HL-60 (cell line): ENCODE results near the gene BIRC7.

Experiments used
- DNase-seq, 2 experiments: peaks; one replicate each; pipeline ENCODE4 v3.0.0-alpha.2; 2010 to 2020; ENCODE audit warnings: low read depth in 1 of 2, low spot score in 1 of 2
- H3K27ac ChIP-seq: fragments of 250-450 bp; sonication (Bioruptor Pico); replicated peaks from 2 replicates; pipeline ENCODE4 v1.5.1; 2020; ENCODE audit warnings: mild to moderate bottlenecking, moderate library complexity
- H3K27me3 ChIP-seq: fragments of 250-450 bp; sonication (Bioruptor Pico); 2 replicates; pipeline ENCODE4 v1.5.1; 2021; ENCODE audit warnings: mild to moderate bottlenecking, moderate library complexity; ENCODE audit not compliant: insufficient read depth, poor library complexity, severe bottlenecking
- H3K4me3 ChIP-seq: replicated peaks from 2 replicates; pipeline ENCODE4 v1.5.1; 2011; ENCODE audit warnings: mild to moderate bottlenecking, control low read depth, low read length; ENCODE audit not compliant: insufficient read depth
- CTCF ChIP-seq: IDR thresholded peaks from one replicate; pipeline ENCODE4 v1.5.1; 2011; ENCODE audit warnings: low read length, control low read depth, inconsistent platforms; ENCODE audit not compliant: insufficient read depth
- GABPA ChIP-seq: IDR thresholded peaks from 2 replicates; pipeline ENCODE4 v1.6.1; 2012; ENCODE audit warnings: low read depth
- POLR2AphosphoS5 ChIP-seq: IDR thresholded peaks from 2 replicates; pipeline ENCODE4 v1.6.1; 2012; ENCODE audit warnings: low read depth
- SPI1 ChIP-seq: IDR thresholded peaks from 2 replicates; pipeline ENCODE4 v1.6.1; 2012; ENCODE audit warnings: low read depth, mild to moderate bottlenecking, borderline replicate concordance
- TF ChIP-seq, protein P1 (sequence below): IDR thresholded peaks from 2 replicates; pipeline ENCODE4 v1.6.1; 2012; ENCODE audit warnings: low read depth; ENCODE audit not compliant: insufficient replicate concordance

Gene BIRC7

DNA sequence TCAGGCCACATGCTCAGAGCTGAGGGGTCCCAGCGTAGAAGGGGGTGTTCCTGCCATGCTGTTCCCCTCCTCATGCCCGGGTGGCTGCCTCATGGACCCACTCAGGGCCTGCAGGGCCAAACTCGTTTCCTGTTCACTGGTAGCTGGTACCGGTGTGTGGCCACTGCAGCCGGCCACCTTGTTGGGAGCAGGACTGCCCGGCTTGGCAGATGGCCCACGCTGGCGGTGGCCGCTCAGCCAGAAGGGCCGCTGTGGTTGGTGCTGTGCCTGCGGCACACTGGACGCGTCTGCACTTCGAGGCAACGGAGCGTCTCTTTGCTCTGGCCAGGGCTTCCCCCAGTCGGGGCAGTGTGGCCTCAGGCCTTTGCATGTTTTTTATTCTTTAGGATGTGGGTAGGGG, 47.2 kb downstream of the BIRC7 start:
- Histone ChIP-seq H3K27me3 (no peaks in the 10 kb centered on the region), H3K27ac (no peak overlapping the region), H3K4me3 (no peak overlapping the region)
- DNase-seq, result no peak
- no peak for TF ChIP-seq POLR2AphosphoS5
- TF ChIP-seq CTCF, result no peak
- TF ChIP-seq, protein P1, sequence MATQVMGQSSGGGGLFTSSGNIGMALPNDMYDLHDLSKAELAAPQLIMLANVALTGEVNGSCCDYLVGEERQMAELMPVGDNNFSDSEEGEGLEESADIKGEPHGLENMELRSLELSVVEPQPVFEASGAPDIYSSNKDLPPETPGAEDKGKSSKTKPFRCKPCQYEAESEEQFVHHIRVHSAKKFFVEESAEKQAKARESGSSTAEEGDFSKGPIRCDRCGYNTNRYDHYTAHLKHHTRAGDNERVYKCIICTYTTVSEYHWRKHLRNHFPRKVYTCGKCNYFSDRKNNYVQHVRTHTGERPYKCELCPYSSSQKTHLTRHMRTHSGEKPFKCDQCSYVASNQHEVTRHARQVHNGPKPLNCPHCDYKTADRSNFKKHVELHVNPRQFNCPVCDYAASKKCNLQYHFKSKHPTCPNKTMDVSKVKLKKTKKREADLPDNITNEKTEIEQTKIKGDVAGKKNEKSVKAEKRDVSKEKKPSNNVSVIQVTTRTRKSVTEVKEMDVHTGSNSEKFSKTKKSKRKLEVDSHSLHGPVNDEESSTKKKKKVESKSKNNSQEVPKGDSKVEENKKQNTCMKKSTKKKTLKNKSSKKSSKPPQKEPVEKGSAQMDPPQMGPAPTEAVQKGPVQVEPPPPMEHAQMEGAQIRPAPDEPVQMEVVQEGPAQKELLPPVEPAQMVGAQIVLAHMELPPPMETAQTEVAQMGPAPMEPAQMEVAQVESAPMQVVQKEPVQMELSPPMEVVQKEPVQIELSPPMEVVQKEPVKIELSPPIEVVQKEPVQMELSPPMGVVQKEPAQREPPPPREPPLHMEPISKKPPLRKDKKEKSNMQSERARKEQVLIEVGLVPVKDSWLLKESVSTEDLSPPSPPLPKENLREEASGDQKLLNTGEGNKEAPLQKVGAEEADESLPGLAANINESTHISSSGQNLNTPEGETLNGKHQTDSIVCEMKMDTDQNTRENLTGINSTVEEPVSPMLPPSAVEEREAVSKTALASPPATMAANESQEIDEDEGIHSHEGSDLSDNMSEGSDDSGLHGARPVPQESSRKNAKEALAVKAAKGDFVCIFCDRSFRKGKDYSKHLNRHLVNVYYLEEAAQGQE, result no peak
- TF ChIP-seq GABPA, result no peak
- TF ChIP-seq SPI1, result no peak

GRCh38 chr20:63283397-63284082, 47.8 kb downstream of the BIRC7 start:
- H3K4me3 ChIP-seq, result no peak overlapping the region
- H3K27ac ChIP-seq, result no peak overlapping the region
- DNase-seq, result no peak
- TF ChIP-seq POLR2AphosphoS5, result no peak
- TF ChIP-seq CTCF, result no peak
- TF ChIP-seq GABPA, result no peak
- TF ChIP-seq SPI1, result no peak
- TF ChIP-seq, protein P1, result no peak
- H3K27me3 ChIP-seq, result no peaks in the 10 kb centered on the region

DNA sequence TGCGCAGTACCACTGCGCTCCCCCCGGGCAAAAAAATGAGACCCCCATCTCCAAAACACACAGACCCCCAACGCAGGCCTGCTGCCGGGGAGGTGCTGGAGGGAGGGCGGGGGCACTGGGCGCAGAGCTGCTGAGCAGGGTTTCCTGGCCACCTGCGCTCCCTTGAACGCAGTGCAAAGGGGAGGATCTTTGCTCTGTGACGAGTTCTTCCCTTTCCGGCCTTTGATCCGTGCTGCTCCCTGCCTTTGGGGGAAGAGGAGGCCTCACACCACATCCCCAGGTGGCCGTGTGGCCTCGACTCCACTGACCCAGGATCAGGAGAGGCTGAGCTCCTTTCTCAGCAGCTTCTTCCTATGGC, 48.4 kb downstream of the BIRC7 start:
- no peak for DNase-seq
- Histone ChIP-seq H3K4me3 (no peak overlapping the region), H3K27me3 (no peaks in the 10 kb centered on the region), H3K27ac (peak overlapping the region; percentile 28; the same call in 1 of the 2 replicates)
- no peak for TF ChIP-seq POLR2AphosphoS5
- no peak for TF ChIP-seq SPI1
- no peak for TF ChIP-seq GABPA
- no peak for TF ChIP-seq CTCF
- TF ChIP-seq, protein P1, result no peak
